Kidney (tissue), 14 donors: ENCODE results near the gene NOX4. TPM values are rescaled to one million over a fixed set of nuclear protein-coding genes. Genes with fewer than 3 reads are reported as not detected.

Experiments used
- DNase-seq, 5 donors: peaks; one replicate each; pipeline ENCODE4 v3.0.0-alpha.2; 2013 to 2020
- FAIRE-seq: peaks from 2 replicates; lab custom pipeline; 2012; peaks lifted over from hg19 to GRCh38; lab: Jason Lieb, UNC
- H3K27ac ChIP-seq, 2 donors: one replicate each; pipeline ENCODE4 v1.7.0; 2013; ENCODE audit warnings: low read depth in 2 of 2, low read length in 2 of 2, inconsistent platforms in 1 of 2
- H3K27me3 ChIP-seq: one replicate; pipeline ENCODE4 v1.7.1; 2013; ENCODE audit warnings: low read length, inconsistent platforms; ENCODE audit not compliant: control insufficient read depth, insufficient read depth
- H3K36me3 ChIP-seq, 3 donors: one replicate each; pipeline versions ENCODE4 v1.7.0 to v1.7.1; 2013; ENCODE audit warnings: low read length in 3 of 3, control low read depth in 1 of 3, inconsistent platforms in 1 of 3; ENCODE audit not compliant: insufficient read depth in 3 of 3, control insufficient read depth in 2 of 3
- H3K4me1 ChIP-seq, 3 donors: one replicate each; pipeline versions ENCODE4 v1.7.0 to v1.7.1; 2013; ENCODE audit warnings: low read length in 3 of 3, inconsistent platforms in 1 of 3, low read depth in 1 of 3; ENCODE audit not compliant: control insufficient read depth in 2 of 3, insufficient read depth in 2 of 3
- H3K4me3 ChIP-seq, 3 donors: one replicate each; pipeline versions ENCODE4 v1.7.0 to v1.8.1; 2013; ENCODE audit warnings: low read length in 3 of 3, control low read depth in 1 of 3, inconsistent platforms in 1 of 3
- H3K9ac ChIP-seq, 3 donors: one replicate each; pipeline versions ENCODE4 v1.7.0 to v1.7.1; 2013; ENCODE audit warnings: low read length in 3 of 3, control low read depth in 1 of 3, inconsistent platforms in 1 of 3
- H3K9me3 ChIP-seq, 3 donors: one replicate each; pipeline versions ENCODE4 v1.7.0 to v1.7.1; 2013; ENCODE audit warnings: low read length in 3 of 3, control low read depth in 1 of 3, inconsistent platforms in 1 of 3; ENCODE audit not compliant: control insufficient read depth in 2 of 3, insufficient read depth in 1 of 3
- CTCF ChIP-seq: IDR thresholded peaks from 3 replicates; pipeline ENCODE4 v1.5.1; 2012; ENCODE audit warnings: mild to moderate bottlenecking, moderate library complexity, borderline replicate concordance; ENCODE audit not compliant: insufficient read depth; ENCODE audit errors: extremely low read depth
- intact Hi-C: fragments of 100-400 bp; cut with DNase I; formaldehyde crosslinking; loops from one replicate; pipeline ENCODE4 v1.11.1; 2022
- polyA plus RNA-seq: library from polyadenylated mRNA; stranded (reverse); fragments of 350-450 nt; fragmentation: Illumina TruSeq; extraction: RNeasy Lipid Tissue Mini Kit (QIAGEN cat#74804); gene quantifications from one replicate; pipeline ENCODE4 v1.2.3, GENCODE V29; 2014; ENCODE audit warnings: low read depth, low replicate concordance; ENCODE audit not compliant: insufficient read depth
- total RNA-seq: library from RNA; stranded (reverse); fragmentation: NEBNext Ultra II Directional; extraction: Animal tissue kit (Norgen Biotek cat#: 25700); gene quantifications from one replicate; pipeline ENCODE4 v1.2.1, GENCODE V29; 2021
- donor health status: control.
- donor health status: control.
- donor health status: control.
- donor health status: control.
- donor health status: control.
- donor health status: DM: yes; HTN: yes; CAD: no.
- donor health status: Normal renal cell carcinoma (clear cell type).

NOX4 gene
- total and polyA plus RNA-seq, 2 donors from 2014 or later = 13.0 to 370 TPM

- no peak overlapping the region for H3K27ac ChIP-seq
- FAIRE-seq = no peak
- intact Hi-C loops = no loop called here
- H3K4me1 ChIP-seq = no peaks in the 10 kb centered on the region
- H3K9me3 ChIP-seq = no peaks in the 10 kb centered on the region
- no peak overlapping the region for H3K9ac ChIP-seq
- no peaks in the 10 kb centered on the region for H3K36me3 ChIP-seq
- TF ChIP-seq CTCF = no peak
- H3K27me3 ChIP-seq = no peaks in the 10 kb centered on the region
- DNase-seq = no peak
- H3K4me3 ChIP-seq = no peak overlapping the region
These were observed 45.8 kb upstream of the NOX4 start for GRCh38 chr11:89536926-89537325.

DNA sequence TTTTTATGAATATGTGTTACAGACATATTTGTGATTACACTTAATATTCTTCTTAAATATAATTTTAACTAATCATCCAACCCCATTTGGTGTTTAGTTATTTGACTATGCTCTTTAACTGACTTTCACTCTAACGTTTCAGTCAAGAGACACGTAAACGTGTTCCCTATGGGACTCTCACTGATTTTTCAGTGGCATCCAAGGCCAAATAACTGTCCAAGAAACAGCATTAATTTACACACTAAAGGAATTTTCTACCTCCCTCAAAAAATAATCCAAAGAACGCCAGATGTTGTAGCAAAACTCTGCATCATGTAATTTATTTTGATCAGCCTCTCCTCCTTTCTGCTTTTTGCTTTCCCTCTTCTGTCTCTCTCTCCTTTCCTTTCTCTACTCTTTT, 44.0 kb upstream of the NOX4 start:
- no peaks in the 10 kb centered on the region for H3K36me3 ChIP-seq
- H3K27me3 ChIP-seq = no peaks in the 10 kb centered on the region
- TF ChIP-seq CTCF = no peak
- no peak overlapping the region for H3K27ac ChIP-seq
- H3K4me3 ChIP-seq = no peak overlapping the region
- FAIRE-seq = no peak
- no peaks in the 10 kb centered on the region for H3K9me3 ChIP-seq
- DNase-seq = no peak
- no peaks in the 10 kb centered on the region for H3K4me1 ChIP-seq
- H3K9ac ChIP-seq = no peak overlapping the region
- intact Hi-C loops = no loop called here

- FAIRE-seq (no peak), DNase-seq (peak in 2 of 5 donors; percentile 15 to 30)
- H3K36me3 ChIP-seq = no peaks in the 10 kb centered on the region
- no peak for TF ChIP-seq CTCF
- H3K4me3 ChIP-seq = no peak overlapping the region
- H3K27me3 ChIP-seq = no peaks in the 10 kb centered on the region
- no peak overlapping the region for H3K9ac ChIP-seq
- no peaks in the 10 kb centered on the region for H3K4me1 ChIP-seq
- intact Hi-C loops = no loop called here
- H3K9me3 ChIP-seq = peaks cover 0 to 3% (median 0%) of the 10 kb centered on the region in 3 donors
- no peak overlapping the region for H3K27ac ChIP-seq
These were observed 38.6 kb upstream of the NOX4 start for GRCh38 chr11:89529626-89530380.
